ENCODE results near the gene TNFRSF25. TPM values are rescaled to one million over a fixed set of nuclear protein-coding genes. Genes with fewer than 3 reads are reported as not detected.

Gene TNFRSF25
- total RNA-seq, 1 donor, result 60.7 TPM

DNA sequence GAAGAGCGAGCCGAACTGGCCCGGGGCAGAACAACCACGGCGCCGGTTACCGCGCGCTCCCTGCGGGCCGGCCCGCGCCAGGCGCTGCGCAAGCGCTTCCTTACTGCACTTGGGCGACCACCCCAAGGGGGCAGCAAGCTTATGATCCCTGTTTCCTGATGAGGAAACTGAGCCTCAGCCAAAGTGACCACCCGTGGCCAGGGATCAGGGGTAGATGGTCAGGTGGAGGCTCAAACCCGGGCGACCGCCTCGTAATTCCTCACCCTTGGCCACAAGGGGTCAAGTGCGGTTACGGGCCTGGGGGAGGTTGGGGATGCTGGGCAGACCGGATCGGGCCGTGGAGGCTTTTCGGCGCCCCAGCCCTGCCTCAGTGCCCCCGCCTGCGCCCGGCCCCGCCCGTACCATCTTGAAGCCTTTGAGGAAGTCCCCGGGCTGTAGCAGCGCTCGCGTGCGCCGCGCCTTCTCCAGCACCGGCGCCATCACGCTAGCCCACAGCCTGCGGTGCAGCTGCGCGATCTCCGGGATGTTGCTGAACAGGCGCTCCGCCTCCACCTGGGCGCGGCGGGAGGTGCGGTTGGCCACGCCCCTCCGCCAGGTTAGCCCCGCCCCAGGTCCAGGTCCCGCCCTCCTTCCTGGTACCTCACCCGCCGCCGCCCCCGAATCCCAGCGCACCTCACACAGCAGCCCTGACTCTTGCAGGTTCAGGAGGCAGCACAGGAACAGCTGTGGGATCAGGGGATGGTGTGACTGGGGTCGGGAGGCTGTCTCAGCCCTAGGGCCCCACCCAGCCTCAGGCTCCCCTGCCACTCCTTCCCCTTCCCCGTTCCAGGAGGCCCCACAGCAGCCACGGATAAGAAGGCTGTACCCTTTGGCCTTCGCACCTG, 5.4 kb upstream of the TNFRSF25 start:
- H3K27me3 ChIP-seq (ENCODE audit: insufficient read depth, low read length), result no peaks in the 10 kb centered on the region
- H3K4me1 ChIP-seq (ENCODE audit: insufficient read depth, low read length), result peaks cover 4% of the 10 kb centered on the region
- H3K9me3 ChIP-seq (ENCODE audit: low read depth, low read length), result no peaks in the 10 kb centered on the region
- no peak overlapping the region for H3K4me3 ChIP-seq (ENCODE audit: low read length)

DNA sequence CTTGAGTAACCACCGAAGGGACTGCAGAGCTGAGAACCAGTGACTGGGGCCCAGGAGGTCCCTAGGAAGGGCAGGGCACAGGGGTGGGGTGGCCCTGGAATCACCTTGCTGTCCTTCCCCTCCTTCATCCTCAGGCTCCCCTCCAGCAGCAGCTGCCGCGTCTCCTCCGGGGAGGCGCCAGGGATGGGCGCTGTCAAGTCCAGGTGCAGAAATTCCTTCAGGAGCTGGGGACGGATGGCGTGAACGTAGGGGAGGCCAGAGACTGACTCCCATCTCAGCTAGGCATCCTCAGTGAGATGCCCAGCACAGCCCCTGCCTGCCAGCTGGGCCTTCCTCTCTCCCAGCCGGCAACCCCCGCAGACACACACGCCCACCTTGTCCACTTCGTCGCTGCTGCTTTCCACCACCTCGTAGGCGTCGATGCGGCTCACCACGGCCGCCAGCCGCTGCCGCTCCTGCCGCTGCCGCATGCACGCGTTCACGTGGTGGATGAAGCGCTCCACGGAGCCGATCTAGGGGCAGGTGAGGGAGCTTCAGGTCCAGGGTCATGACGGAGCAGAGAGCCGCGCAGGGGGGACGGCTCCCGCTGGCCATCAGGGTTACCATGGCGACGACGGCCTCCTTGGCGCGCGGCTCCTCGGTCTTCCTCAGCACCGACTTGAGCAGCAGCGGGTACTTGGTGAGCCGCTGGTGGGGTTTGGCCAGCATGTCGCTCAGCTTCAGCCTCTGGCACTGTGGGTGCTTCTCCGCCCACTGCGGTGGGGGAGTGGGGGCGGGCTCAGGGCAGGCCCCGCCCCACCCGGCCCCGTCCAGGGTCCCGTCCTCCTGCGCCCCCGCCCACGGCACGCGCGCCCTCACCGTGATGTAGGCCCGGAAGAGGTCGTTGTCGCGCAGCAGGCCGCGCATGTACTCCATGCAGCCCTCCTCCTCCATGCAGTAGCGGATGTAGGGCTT, 4.4 kb upstream of the TNFRSF25 start:
- Histone ChIP-seq H3K9me3 (ENCODE audit: low read depth, low read length) (no peaks in the 10 kb centered on the region), H3K27me3 (ENCODE audit: insufficient read depth, low read length) (no peaks in the 10 kb centered on the region), H3K4me3 (ENCODE audit: low read length) (no peak overlapping the region), H3K4me1 (ENCODE audit: insufficient read depth, low read length) (peaks cover 2% of the 10 kb centered on the region)

DNA sequence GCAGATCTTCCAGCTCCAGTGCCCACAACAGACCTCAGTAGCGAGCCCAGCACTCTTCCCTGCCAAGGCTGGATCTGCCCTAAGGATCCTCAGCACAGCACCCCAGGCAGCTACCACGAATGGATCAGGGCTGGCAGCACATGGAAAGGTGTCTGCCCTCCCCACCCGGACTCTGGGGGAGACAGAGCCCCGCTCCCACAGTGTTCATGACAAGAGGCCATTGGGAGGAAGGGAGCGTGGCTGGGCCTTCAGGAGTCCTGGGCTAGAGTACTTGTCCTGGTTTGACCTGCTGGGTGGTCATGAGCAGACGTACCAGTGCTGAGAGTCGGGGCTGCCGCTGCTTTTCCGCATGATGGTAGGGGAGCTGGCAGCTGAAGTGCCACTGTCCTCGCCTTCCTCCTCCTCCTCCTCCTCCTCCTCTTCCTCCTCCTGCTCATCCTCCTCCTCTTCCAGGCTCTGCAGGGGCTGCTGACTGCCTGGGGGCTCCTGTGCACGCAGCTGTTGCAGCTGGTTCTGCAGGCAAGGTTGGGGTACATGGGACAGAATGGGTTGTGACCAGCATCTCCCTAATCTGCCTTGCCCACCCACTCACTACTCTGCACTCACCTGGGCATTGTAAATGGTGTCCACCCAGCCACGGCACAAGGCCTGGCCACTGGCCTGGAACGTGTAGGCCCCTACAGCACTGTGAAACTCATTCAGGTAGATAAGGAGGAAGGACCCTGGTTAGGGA, 2.9 kb upstream of the TNFRSF25 start:
- H3K27me3 ChIP-seq (ENCODE audit: insufficient read depth, low read length), result no peaks in the 10 kb centered on the region
- H3K9me3 ChIP-seq (ENCODE audit: low read depth, low read length), result no peaks in the 10 kb centered on the region
- H3K4me3 ChIP-seq (ENCODE audit: low read length), result no peak overlapping the region
- H3K4me1 ChIP-seq (ENCODE audit: insufficient read depth, low read length), result peaks cover 5% of the 10 kb centered on the region

GRCh38 chr1:6467744-6468688, 2.0 kb upstream of the TNFRSF25 start:
- H3K27me3 ChIP-seq (ENCODE audit: insufficient read depth, low read length), result no peaks in the 10 kb centered on the region
- H3K4me3 ChIP-seq (ENCODE audit: low read length), result no peak overlapping the region
- no peaks in the 10 kb centered on the region for H3K9me3 ChIP-seq (ENCODE audit: low read depth, low read length)
- H3K4me1 ChIP-seq (ENCODE audit: insufficient read depth, low read length), result peaks cover 5% of the 10 kb centered on the region

- H3K4me1 ChIP-seq (ENCODE audit: insufficient read depth, low read length), result peaks cover 10% of the 10 kb centered on the region
- H3K9me3 ChIP-seq (ENCODE audit: low read depth, low read length), result no peaks in the 10 kb centered on the region
- H3K4me3 ChIP-seq (ENCODE audit: low read length), result no peak overlapping the region
- H3K27me3 ChIP-seq (ENCODE audit: insufficient read depth, low read length), result no peaks in the 10 kb centered on the region
Observed at GRCh38 chr1:6467224-6467623, 1.3 kb upstream of the TNFRSF25 start.

DNA sequence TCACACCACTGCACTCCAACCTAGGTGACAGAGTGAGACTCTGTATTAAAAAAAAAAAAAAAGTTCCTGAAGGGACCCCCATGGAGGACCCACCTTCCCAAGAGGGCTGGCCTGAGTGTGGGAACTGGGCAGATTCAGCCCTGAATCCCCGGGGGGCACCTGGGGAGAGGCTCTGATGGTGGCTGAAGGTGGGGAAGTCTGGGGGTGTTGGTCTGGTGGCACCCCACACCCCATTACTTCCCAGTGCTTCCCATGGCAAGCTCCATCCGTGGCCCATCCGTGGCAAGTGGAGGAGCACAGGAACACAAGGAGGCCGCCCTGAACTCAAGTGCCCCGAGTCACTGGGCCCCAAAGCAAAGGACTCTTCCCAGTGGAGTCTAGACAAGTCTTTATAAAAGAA, 778 bp upstream of the TNFRSF25 start:
- Histone ChIP-seq H3K4me1 (ENCODE audit: insufficient read depth, low read length) (peaks cover 15% of the 10 kb centered on the region), H3K9me3 (ENCODE audit: low read depth, low read length) (no peaks in the 10 kb centered on the region), H3K27me3 (ENCODE audit: insufficient read depth, low read length) (no peaks in the 10 kb centered on the region), H3K4me3 (ENCODE audit: low read length) (no peak overlapping the region)

GRCh38 chr1:6465461-6466005, 440 bp downstream of the TNFRSF25 start:
- H3K9me3 ChIP-seq (ENCODE audit: low read depth, low read length), result no peaks in the 10 kb centered on the region
- H3K4me3 ChIP-seq (ENCODE audit: low read length), result peak overlapping the region; percentile 47
- no peaks in the 10 kb centered on the region for H3K27me3 ChIP-seq (ENCODE audit: insufficient read depth, low read length)
- H3K4me1 ChIP-seq (ENCODE audit: insufficient read depth, low read length), result peaks cover 27% of the 10 kb centered on the region

- peak overlapping the region; percentile 47 for H3K4me3 ChIP-seq (ENCODE audit: low read length)
- H3K4me1 ChIP-seq (ENCODE audit: insufficient read depth, low read length), result peaks cover 28% of the 10 kb centered on the region
- H3K9me3 ChIP-seq (ENCODE audit: low read depth, low read length), result no peaks in the 10 kb centered on the region
- H3K27me3 ChIP-seq (ENCODE audit: insufficient read depth, low read length), result no peaks in the 10 kb centered on the region
Observed at GRCh38 chr1:6464915-6465314, 1.1 kb downstream of the TNFRSF25 start.

- Histone ChIP-seq H3K9me3 (ENCODE audit: low read depth, low read length) (no peaks in the 10 kb centered on the region), H3K27me3 (ENCODE audit: insufficient read depth, low read length) (no peaks in the 10 kb centered on the region), H3K4me3 (ENCODE audit: low read length) (peak overlapping the region; percentile 47), H3K4me1 (ENCODE audit: insufficient read depth, low read length) (peaks cover 28% of the 10 kb centered on the region)
Observed at GRCh38 chr1:6464514-6464836, 1.5 kb downstream of the TNFRSF25 start.

DNA sequence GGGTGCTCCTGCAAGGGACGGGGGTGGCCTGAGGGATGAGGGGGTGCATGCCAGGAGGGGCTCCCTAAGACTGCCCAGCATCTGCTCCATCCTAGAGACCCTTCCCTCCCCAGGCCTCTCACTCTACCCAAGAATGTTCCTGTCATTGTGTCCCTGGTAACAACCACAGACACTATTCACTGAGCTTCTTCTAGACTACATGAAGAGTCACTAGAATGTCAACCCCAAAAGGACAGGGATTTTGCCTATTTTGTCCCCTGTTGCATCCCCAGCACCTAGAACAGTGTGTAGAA, 2.9 kb downstream of the TNFRSF25 start:
- H3K9me3 ChIP-seq (ENCODE audit: low read depth, low read length), result no peaks in the 10 kb centered on the region
- H3K4me3 ChIP-seq (ENCODE audit: low read length), result no peak overlapping the region
- H3K4me1 ChIP-seq (ENCODE audit: insufficient read depth, low read length), result peaks cover 28% of the 10 kb centered on the region
- no peaks in the 10 kb centered on the region for H3K27me3 ChIP-seq (ENCODE audit: insufficient read depth, low read length)

- H3K4me3 ChIP-seq (ENCODE audit: low read length), result no peak overlapping the region
- H3K4me1 ChIP-seq (ENCODE audit: insufficient read depth, low read length), result peaks cover 28% of the 10 kb centered on the region
- no peaks in the 10 kb centered on the region for H3K9me3 ChIP-seq (ENCODE audit: low read depth, low read length)
- no peaks in the 10 kb centered on the region for H3K27me3 ChIP-seq (ENCODE audit: insufficient read depth, low read length)
Observed at GRCh38 chr1:6462412-6463119, 3.4 kb downstream of the TNFRSF25 start.

- Histone ChIP-seq H3K9me3 (ENCODE audit: low read depth, low read length) (no peaks in the 10 kb centered on the region), H3K4me3 (ENCODE audit: low read length) (no peak overlapping the region), H3K4me1 (ENCODE audit: insufficient read depth, low read length) (peaks cover 28% of the 10 kb centered on the region), H3K27me3 (ENCODE audit: insufficient read depth, low read length) (no peaks in the 10 kb centered on the region)
Observed at GRCh38 chr1:6461538-6462411, 4.2 kb downstream of the TNFRSF25 start.

DNA sequence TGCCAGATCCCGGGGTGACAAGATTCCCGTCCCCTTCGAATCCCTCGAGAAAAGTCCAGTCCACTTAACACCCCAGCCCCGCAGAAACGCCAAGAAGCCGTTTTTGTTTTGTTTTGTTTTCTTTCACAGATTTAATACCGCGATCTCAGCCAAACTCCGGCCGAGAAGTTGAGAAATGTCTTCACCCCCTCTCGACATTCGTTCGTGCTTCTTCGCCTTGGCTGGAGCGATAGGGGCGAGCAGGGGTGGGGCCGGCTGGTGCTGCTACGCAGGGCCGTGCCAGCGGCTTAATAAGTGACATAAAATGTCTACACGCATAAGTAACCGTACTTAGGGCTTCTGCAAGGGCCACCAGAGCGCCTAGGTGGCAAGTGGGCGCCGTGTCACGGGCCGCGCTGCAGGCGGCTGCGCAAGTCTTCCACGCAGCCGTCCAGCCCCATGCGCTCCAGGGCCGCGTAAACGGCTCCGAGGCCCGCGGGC, 4.9 kb downstream of the TNFRSF25 start:
- peaks cover 28% of the 10 kb centered on the region for H3K4me1 ChIP-seq (ENCODE audit: insufficient read depth, low read length)

More for the DNA sequence above, 4.9 kb downstream of the TNFRSF25 start:
- no peaks in the 10 kb centered on the region for H3K9me3 ChIP-seq (ENCODE audit: low read depth, low read length)
- H3K27me3 ChIP-seq (ENCODE audit: insufficient read depth, low read length), result no peaks in the 10 kb centered on the region
- H3K4me3 ChIP-seq (ENCODE audit: low read length), result no peak overlapping the region

All from mononuclear cell (primary cell).